Activated T-cell treated with anti-CD3 and anti-CD28 coated beads, Interleukin-2, amount 50 U/mL, for 48 hours (primary cell): ENCODE measurements around the gene COX8A.
"Not testable (repeated sequence)": the region's sequence is repeated elsewhere in the genome, so short reads cannot be mapped to it uniquely, and the experiment has no call there.

Experiments
- DNase-seq, 2 experiments: peaks; one replicate each; pipeline ENCODE4 v3.0.0-alpha.2; 2020

The COX8A gene

DNA sequence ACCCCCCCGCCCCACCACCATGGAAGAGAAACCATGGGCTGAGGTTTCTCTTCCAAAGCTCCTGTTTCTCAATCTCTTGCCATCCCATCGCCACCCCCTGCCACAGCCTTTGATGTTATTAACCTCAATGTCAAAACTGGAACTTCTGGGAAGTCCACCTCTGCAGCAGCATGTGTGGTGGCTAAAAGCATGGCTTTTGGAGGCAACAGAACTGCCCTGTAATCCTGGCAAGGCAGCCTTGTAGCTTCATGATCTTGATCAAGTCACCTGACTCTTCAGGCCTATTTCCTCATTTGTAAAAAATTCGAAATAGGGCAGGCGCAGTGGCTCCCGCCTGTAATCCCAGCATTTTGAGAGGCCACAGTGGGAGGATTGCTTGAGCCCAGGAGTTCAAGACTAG, 3.5 kb upstream of the COX8A start:
- DNase-seq: no peak

GRCh38 chr11:63973912-63974258, 535 bp upstream of the COX8A start:
- not testable (repeated sequence) for DNase-seq

- DNase-seq: no peak
Measured at GRCh38 chr11:63978551-63979239, 4.3 kb downstream of the COX8A start.

DNA sequence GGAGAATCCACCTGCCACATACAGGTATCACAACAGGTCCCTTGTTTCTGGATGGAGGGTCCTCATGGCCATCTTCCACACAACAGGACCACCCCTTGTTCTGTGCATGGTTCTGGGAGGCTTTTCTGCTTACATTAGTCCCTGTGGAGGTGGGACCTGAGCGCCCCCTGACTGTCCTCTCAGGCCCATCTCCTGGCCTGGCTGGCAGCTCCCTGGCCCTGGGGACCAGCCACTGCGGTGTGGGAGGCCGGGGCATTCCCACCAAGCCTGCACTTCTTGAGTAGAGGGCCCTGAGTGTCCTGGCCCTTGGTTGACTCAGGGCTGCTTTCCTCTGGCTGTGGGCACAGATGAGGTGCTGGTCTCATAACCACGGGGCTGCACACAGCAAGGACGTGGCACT, 5.0 kb downstream of the COX8A start:
- DNase-seq: no peak

GRCh38 chr11:63985812-63986155, 11.4 kb downstream of the COX8A start:
- peak; percentile 77 to 82 for DNase-seq

DNA sequence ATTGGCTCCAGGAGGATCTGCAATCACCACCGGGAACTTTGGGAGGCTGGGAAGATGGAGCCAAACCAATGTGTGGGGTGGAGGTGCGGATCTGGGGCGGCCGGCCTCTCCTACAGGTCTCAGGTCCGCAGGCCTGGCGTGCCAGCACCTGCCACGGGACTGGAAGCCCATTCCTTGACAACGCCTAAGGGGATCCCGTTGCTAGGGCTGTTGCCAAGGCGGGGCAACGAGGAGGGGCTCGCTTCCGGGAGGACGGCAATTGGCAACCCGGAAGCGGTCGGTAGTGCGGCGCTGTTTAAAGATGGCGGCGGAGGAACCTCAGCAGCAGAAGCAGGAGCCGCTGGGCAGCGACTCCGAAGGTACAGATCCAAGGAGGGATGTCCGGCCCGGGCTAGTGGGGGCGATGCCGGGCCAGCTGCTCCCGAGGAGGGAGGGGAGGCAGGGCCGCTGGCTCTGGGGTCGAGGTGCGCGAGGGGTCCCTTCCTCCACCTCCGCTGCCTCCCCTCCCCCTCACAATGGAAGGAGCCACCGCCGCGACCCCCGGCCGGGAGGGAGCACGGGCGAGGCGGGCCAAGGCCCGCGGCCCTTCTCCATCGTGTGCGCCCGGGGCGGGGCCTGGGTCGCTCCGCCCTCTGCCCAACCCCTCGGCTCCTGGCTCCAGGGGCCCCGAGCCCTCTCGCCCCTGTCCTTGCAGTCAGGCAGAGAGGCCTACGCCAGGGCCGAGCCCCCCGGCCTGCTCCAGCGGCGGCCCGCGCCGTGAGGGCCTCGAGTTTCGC, 11.9 kb downstream of the COX8A start, which contains the start of gene OTUB1:
OTUB1 (plus strand) TSS at position 283 of the 776 bp plus-strand sequence; CDS start at position 302, 19 bp downstream.
- peak; percentile 90 to 91 for DNase-seq

GRCh38 chr11:63986932-63987513, 12.6 kb downstream of the COX8A start:
- DNase-seq: no peak

DNA sequence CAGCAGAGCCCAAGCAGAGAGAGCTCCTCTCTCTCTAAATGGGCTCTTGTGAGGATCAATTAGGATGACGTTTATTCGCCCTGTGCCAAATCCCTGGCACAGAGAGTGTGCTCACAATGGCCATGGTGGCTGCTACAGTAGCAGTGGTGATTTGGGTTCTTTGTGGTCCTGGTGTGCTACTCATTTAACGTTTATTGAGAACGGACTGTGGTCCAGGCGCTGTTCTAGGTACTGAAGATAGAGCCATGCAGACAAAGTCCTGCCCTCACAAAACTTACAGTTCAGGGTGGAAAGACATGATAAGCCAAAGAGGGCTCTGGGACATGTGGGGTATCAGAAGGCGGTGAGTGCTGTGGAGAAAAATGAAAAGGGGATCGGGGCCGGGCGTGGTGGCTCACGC, 17.1 kb downstream of the COX8A start:
- DNase-seq: no peak

- DNase-seq: no peak
Measured at GRCh38 chr11:63993100-63993499, 18.7 kb downstream of the COX8A start.

GRCh38 chr11:63993993-63994392, 19.6 kb downstream of the COX8A start:
- no peak for DNase-seq

GRCh38 chr11:63996512-63996911, 22.1 kb downstream of the COX8A start:
- no peak for DNase-seq

DNA sequence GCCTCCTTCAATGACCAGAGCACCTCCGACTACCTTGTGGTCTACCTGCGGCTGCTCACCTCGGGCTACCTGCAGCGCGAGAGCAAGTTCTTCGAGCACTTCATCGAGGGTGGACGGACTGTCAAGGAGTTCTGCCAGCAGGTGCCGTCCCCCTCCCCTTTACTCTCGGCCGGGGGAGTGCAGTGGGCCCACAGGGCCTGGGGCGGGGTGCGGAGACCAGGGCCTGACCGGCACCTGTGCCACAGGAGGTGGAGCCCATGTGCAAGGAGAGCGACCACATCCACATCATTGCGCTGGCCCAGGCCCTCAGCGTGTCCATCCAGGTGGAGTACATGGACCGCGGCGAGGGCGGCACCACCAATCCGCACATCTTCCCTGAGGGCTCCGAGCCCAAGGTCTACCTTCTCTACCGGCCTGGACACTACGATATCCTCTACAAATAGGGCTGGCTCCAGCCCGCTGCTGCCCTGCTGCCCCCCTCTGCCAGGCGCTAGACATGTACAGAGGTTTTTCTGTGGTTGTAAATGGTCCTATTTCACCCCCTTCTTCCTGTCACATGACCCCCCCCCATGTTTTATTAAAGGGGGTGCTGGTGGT, 22.8 kb downstream of the COX8A start:
- no peak for DNase-seq

DNA sequence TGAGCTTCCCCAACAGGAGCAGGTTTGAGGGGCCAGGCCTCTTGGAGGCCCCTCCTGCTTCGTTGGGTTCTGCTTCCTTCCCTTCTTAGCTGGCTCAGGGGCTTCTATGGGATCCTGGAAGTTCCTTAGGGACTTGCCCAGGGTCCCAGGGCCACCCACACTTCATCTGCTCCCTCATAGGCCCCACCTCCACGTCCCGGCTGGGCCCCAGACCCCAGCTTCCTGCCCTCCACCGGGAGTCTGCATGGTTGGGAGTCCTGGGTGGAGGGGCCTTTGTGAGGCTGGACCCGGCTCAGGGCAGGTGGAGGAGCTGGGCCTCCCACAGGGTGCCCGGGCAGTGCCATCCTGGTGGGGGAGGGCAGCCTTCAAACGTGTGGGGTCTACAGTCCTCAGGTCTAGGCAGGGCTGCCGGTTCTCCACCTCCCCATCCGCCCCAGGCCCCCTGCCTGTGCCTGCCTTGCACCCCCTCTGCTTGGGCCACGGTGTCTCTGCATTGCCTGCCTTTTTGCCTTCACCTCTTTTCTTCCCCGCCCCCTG, 23.4 kb downstream of the COX8A start:
- DNase-seq: no peak

DNA sequence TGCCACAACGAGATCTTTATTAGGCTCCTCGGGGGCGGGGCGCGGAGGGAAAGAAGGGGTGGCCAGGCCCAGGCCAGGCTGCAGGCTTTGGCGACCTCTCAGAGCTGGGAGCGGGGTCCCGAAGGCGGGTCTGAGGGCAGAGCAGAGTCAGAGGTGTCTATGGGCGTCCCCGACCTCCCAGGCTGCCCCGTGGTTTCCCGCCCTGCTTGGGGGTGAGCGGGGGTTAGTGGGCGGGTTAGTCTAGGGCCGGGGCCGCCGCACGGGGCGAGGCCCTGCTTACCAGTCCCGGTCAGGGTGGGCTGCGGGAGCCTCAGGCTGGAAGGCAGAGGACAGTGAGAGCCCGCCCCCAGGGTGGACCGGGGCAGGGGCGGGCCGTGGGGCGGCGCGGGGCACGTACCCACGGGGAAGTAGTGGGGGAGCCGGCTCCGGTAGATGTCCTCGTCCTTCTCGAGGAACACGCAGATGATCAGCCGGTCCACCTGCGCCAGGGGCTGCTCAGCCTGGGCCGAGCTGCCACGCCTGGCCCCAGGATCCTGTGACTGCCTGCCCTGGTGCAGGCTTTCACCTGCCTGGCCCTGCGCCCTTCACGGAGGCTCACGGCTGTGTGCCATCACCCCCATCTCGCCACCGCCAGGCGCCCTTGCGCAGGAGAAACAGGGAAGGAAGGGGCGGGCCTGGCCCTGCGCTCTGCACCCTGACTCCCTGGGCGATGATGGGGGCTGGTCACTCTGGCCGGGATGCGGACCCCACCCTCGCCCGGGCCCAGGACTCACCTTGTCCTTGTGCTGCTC, 24.3 kb downstream of the COX8A start:
- peak in 1 of 2 experiments; percentile 54 for DNase-seq

GRCh38 chr11:63999349-64000025, 25.1 kb downstream of the COX8A start:
- DNase-seq: peak; percentile 73 to 79

DNA sequence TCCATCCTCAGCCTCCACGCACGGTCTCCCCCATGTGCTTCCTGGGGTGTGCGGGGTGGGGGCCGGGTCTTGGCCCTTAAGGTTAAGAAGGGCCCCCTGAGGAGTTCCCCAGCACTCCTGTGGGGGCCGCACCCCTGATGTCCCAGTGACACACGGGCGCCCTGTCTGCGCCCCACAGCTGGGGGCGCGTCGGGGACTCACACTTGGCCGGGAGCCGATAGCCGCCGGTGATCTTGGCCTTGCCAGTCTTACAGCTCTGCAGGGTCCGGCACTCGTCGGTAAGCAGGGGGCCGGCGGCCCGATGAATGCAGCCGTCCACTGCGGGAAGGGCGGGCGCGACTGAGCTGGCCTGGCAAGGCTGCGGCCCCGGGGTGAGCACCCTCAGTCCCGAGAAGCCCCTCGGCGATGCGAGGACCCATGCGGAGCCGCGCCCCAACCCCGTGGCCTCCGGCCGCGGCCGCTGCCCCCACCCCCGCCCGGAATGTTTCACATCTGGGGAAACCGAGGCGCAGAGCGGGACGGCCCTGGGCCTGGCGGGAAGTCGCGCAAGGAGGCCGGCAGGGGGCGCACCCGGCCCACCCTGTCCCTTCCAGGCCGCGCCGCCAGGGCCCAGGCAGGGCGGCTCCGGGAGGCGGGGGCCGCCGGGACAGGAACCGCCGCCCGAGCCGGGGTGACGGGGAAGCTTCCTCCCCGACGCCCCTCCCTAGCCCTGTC, 25.8 kb downstream of the COX8A start:
- DNase-seq: peak; percentile 81 to 86

DNA sequence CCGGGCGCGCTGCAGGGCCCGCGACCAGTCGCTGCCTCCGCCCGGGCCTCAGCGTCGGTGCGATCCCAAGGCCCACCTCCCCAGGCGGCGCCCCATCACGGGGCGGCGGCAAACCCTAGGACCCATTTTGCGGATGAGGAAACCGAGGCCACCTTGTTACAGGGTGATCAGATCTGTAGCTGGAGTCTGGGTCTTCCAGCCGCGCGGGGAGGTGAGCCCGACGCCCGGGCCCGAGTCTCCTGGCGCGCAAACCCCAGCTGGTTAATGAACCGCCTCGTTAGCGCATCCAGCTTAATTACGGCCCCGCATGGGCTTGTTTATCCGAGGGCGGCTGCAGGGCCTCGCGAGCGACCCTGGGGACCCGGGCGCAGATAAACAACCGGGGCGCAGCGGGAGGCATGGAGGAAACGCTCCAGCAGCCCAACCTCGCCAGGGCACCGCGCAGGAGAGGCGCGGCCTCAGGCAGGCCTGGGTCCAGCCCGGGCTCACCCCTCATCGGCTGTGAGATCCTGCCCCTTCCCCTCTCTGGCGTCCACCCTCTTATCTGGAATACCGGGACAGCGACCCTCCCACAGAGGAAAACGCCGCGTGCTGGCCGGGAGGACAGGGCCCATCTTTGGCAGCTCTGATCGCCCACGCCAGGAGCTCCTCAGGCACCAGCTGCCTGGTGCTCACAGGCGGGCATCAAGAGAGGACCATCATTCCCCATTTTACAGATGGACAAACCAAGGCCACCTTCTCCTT, 26.5 kb downstream of the COX8A start:
- no peak for DNase-seq

DNA sequence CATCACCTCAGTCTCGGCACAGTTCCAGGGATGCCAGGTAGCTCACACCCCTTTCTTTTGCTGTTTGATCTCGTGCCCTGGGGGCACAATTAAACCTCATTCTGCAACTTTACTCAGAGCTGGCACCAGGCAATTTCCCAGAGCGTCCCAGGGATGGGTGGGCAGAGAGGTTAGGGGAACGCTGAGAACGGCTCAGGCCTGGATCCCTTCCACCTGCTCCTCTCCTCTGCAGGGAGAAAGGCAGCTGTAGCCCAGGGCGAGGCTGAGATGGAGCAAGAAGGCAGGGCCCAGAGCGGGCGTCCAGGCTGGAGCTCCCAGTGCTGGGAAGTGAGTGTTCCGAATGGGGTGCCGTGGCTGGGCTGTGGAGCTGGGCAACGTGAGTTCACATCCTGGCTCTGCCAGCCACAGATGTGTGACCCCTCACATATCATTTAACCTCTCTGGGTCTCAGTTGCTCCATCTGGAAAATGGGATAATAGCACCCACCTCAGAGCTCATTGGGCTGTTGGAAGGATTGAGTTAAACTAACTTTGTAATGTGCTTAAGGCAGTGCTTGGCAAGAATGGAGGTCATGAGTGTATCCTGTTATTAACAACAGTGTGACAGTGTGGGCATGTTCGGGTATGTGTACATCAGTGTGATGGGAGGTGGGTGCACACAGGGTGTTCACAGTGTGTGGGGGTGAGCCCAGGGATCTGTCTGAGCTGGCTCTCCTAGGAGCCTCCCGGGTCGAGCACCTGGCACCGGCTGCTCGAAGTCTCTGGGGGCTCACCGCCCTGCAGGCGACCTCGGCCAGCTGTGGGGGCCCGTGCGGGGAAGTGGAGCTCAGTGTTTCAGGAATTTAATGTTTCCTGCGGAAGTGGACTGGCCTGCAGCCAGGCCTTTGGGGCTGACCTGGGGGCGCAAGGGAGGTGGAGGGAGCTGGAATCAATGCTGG, 27.3 kb downstream of the COX8A start:
- no peak for DNase-seq

DNA sequence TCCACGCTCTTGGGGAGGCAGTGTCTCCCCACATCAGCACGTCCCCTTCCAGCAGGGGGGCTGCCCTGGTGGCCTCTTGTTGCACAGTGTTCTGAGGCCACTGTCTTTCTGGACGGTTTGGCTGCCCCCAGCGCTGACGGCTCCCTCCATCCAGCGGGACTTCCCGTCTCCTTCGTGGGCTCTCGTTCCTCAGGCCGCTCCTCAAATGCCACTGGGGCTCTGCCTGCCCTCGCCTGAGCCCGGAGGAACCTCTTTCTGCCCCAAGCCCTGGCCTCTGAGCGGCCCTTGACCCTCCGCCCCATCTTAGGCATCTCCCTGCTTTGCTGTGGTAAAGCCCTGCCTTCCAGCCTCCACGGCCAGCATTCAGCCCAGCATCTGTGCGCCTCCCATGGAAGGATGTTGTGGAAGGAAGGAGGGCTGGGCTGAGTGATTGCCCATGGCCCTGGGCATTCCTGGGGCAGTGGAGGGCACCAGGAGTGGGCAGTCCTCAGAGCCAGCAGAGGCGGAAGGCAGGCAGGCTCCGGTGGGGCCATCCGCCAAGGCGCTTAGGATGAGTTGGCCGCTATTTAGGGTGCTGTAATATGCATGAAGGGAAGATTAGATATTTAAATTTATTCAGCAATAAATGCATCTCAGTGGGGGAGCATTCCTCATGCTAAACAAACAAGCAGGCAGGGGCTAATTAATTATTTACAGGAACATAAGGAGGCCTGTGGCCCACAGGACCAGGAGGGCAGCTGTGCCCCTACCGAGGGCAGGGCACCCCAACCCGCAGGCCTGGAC, 29.6 kb downstream of the COX8A start:
- DNase-seq: no peak
